HFF-Myc (cell line): Measurements from ENCODE around the gene WDR62.
"Not testable (repeated sequence)": the region's sequence is repeated elsewhere in the genome, so short reads cannot be mapped to it uniquely, and the experiment has no call there.

Source experiments
- DNase-seq: peaks from one replicate; pipeline ENCODE4 v3.0.0-alpha.2; 2011; ENCODE audit warnings: low read depth; ENCODE audit errors: extremely low read depth
- H3K4me3 ChIP-seq: replicated peaks from 2 replicates; pipeline ENCODE4 v1.5.1; 2011; ENCODE audit warnings: low read depth, mild to moderate bottlenecking, control low read depth, low read length
- CTCF ChIP-seq: IDR thresholded peaks from 2 replicates; pipeline ENCODE4 v1.5.1; 2012; ENCODE audit warnings: mild to moderate bottlenecking, low read depth, low read length, control low read depth; ENCODE audit errors: missing control alignments

The WDR62 gene

GRCh38 chr19:36061367-36061766 lies 6.7 kb downstream of the WDR62 start:
- TF ChIP-seq CTCF: no peak
- no peak overlapping the region for H3K4me3 ChIP-seq
- DNase-seq: no peak

GRCh38 chr19:36064826-36065225 lies 10.1 kb downstream of the WDR62 start:
- no peak overlapping the region for H3K4me3 ChIP-seq
- TF ChIP-seq CTCF: no peak
- no peak for DNase-seq

GRCh38 chr19:36067681-36068080 lies 13.0 kb downstream of the WDR62 start:
- no peak overlapping the region for H3K4me3 ChIP-seq
- no peak for DNase-seq
- no peak for TF ChIP-seq CTCF

GRCh38 chr19:36068810-36069499 lies 14.3 kb downstream of the WDR62 start:
- H3K4me3 ChIP-seq, DNase-seq: not testable (repeated sequence)

GRCh38 chr19:36072081-36072480 lies 17.4 kb downstream of the WDR62 start:
- H3K4me3 ChIP-seq: no peak overlapping the region
- no peak for TF ChIP-seq CTCF
- DNase-seq: no peak

GRCh38 chr19:36073121-36073876 lies 18.6 kb downstream of the WDR62 start:
- DNase-seq: no peak
- no peak overlapping the region for H3K4me3 ChIP-seq
- TF ChIP-seq CTCF: no peak

GRCh38 chr19:36079389-36079945 lies 24.8 kb downstream of the WDR62 start:
- TF ChIP-seq CTCF: no peak
- no peak overlapping the region for H3K4me3 ChIP-seq
- DNase-seq: no peak
